IMR-90 (cell line): ENCODE measurements around the gene COL13A1. TPM values are rescaled to one million over a fixed set of nuclear protein-coding genes. Genes with fewer than 3 reads are reported as not detected.

ENCODE experiments used
- ATAC-seq: fragments of 200-7000 bp; cut with Tn5 transposase; 2 replicates; pipeline ENCODE4 v1.9.1; 2020; ENCODE audit warnings: low read depth, mild to moderate bottlenecking, moderate library complexity
- BruUV-seq: library from RNA; stranded (reverse); fragments of 400-500 nt; replicated peaks from 2 replicates; lab custom pipeline; 2021; lab: Mats Ljungman, UMichigan
- CTCF ChIA-PET: fragments of 300-600 bp; formaldehyde crosslinking; extraction: SDS; loops from one replicate; lab custom pipeline; 2021; ENCODE audit warnings: antibody characterized with exemption; lab: Yijun Ruan, JAX
- POLR2A ChIA-PET: fragments of 300-600 bp; sonication (Branson Sonifier 250); formaldehyde crosslinking; loops from one replicate; lab custom pipeline; 2022; ENCODE audit warnings: antibody characterized with exemption; ENCODE audit not compliant: unreplicated experiment; lab: Charles Lee
- DNase-seq: peaks from one replicate; pipeline ENCODE4 v3.0.0; 2013
- H2AFZ ChIP-seq: replicated peaks from 2 replicates; pipeline ENCODE3; 2013; ENCODE audit warnings: low read length, mild to moderate bottlenecking; ENCODE audit not compliant: poor library complexity
- H2AK5ac ChIP-seq: 2 replicates; pipeline ENCODE4 v1.6.1; 2013; ENCODE audit warnings: low read depth, low read length, inconsistent platforms
- H2AK9ac ChIP-seq: replicated peaks from 2 replicates; pipeline ENCODE3; 2013; ENCODE audit warnings: mild to moderate bottlenecking, low read depth, low read length, moderate library complexity; ENCODE audit not compliant: poor library complexity
- H2BK120ac ChIP-seq: 2 replicates; pipeline ENCODE4 v1.6.1; 2013; ENCODE audit warnings: low read depth, low read length, inconsistent platforms
- H2BK15ac ChIP-seq: 3 replicates; pipeline ENCODE4 v1.6.1; 2013; ENCODE audit warnings: low read depth, low read length, inconsistent platforms
- H2BK20ac ChIP-seq: 2 replicates; pipeline ENCODE4 v1.6.1; 2013; ENCODE audit warnings: low read depth, mild to moderate bottlenecking, inconsistent platforms, low read length, moderate library complexity
- H2BK5ac ChIP-seq: 2 replicates; pipeline ENCODE4 v1.6.1; 2013; ENCODE audit warnings: mild to moderate bottlenecking, low read depth, low read length, inconsistent platforms; ENCODE audit not compliant: poor library complexity, severe bottlenecking
- H3K14ac ChIP-seq: replicated peaks from 2 replicates; pipeline ENCODE4 v1.6.1; 2013; ENCODE audit warnings: low read depth, low read length, inconsistent platforms
- H3K18ac ChIP-seq: 2 replicates; pipeline ENCODE4 v1.6.1; 2013; ENCODE audit warnings: low read depth, low read length, control low read depth
- H3K23ac ChIP-seq: 2 replicates; pipeline ENCODE4 v1.6.1; 2013; ENCODE audit warnings: low read depth, low read length, inconsistent platforms
- H3K27ac ChIP-seq: 2 replicates; pipeline ENCODE4 v1.5.1; 2013; ENCODE audit warnings: mild to moderate bottlenecking, control low read depth, low read length; ENCODE audit not compliant: insufficient read depth
- H3K27me3 ChIP-seq: 2 replicates; pipeline ENCODE4 v1.6.1; 2013; ENCODE audit warnings: low read length; ENCODE audit not compliant: control insufficient read depth, insufficient read depth
- H3K36me3 ChIP-seq: 2 replicates; pipeline ENCODE4 v1.6.1; 2013; ENCODE audit warnings: low read length, mixed read lengths; ENCODE audit not compliant: control insufficient read depth, insufficient read depth
- H3K4ac ChIP-seq: 2 replicates; pipeline ENCODE4 v1.6.1; 2013; ENCODE audit warnings: low read depth, low read length, inconsistent platforms
- H3K4me1 ChIP-seq: 2 replicates; pipeline ENCODE4 v1.6.1; 2013; ENCODE audit warnings: low read length, mixed read lengths; ENCODE audit not compliant: control insufficient read depth, insufficient read depth
- H3K4me2 ChIP-seq: 2 replicates; pipeline ENCODE4 v1.6.1; 2013; ENCODE audit warnings: low read depth, mild to moderate bottlenecking, control low read depth, low read length, moderate library complexity
- H3K4me3 ChIP-seq: 2 replicates; pipeline ENCODE4 v1.5.1; 2013; ENCODE audit warnings: low read depth, mild to moderate bottlenecking, control low read depth, low read length, moderate library complexity; ENCODE audit not compliant: insufficient read depth
- H3K56ac ChIP-seq: 2 replicates; pipeline ENCODE4 v1.6.1; 2013; ENCODE audit warnings: low read length, inconsistent platforms; ENCODE audit not compliant: insufficient read depth; ENCODE audit errors: extremely low read depth
- H3K79me1 ChIP-seq, 2 experiments: 2 replicates each; pipeline ENCODE4 v1.6.1; 2013; ENCODE audit warnings: low read length in 2 of 2, inconsistent platforms in 1 of 2, low read depth in 1 of 2
- H3K9ac ChIP-seq: 2 replicates; pipeline ENCODE4 v1.6.1; 2013; ENCODE audit warnings: low read depth, low read length, control low read depth
- H3K9me1 ChIP-seq: 2 replicates; pipeline ENCODE4 v1.6.1; 2013; ENCODE audit warnings: low read length, inconsistent platforms; ENCODE audit not compliant: insufficient read depth
- H3K9me3 ChIP-seq: 2 replicates; pipeline ENCODE4 v1.6.1; 2013; ENCODE audit warnings: low read length; ENCODE audit not compliant: control insufficient read depth, insufficient read depth
- H4K20me1 ChIP-seq: 2 replicates; pipeline ENCODE4 v1.6.1; 2013; ENCODE audit warnings: low read length, inconsistent platforms; ENCODE audit not compliant: insufficient read depth
- H4K5ac ChIP-seq: 2 replicates; pipeline ENCODE4 v1.6.1; 2013; ENCODE audit warnings: mild to moderate bottlenecking, low read depth, low read length, control low read depth
- H4K8ac ChIP-seq, 2 experiments: 2 replicates each; pipeline ENCODE4 v1.6.1; 2013; ENCODE audit warnings: low read depth in 2 of 2, low read length in 2 of 2, control low read depth in 1 of 2, inconsistent platforms in 1 of 2
- H4K91ac ChIP-seq: 2 replicates; pipeline ENCODE4 v1.6.1; 2013; ENCODE audit warnings: low read depth, low read length, inconsistent platforms; ENCODE audit not compliant: insufficient read depth
- BHLHE40 ChIP-seq: fragments of 150-350 bp; IDR thresholded peaks from 2 replicates; pipeline ENCODE4 v1.6.1; 2016; ENCODE audit warnings: mild to moderate bottlenecking, low read depth, low read length
- CEBPB ChIP-seq: IDR thresholded peaks from 2 replicates; pipeline ENCODE4 v1.6.1; 2012; ENCODE audit warnings: low read depth, low read length, improper control_type of control experiment
- CHD1 ChIP-seq: IDR thresholded peaks from 2 replicates; pipeline ENCODE4 v1.6.1; 2012; ENCODE audit warnings: low read depth, low read length, improper control_type of control experiment
- FOS ChIP-seq: fragments of 150-350 bp; IDR thresholded peaks from 2 replicates; pipeline ENCODE4 v1.6.1; 2016; ENCODE audit warnings: low read depth, low read length
- MAFK ChIP-seq: IDR thresholded peaks from 2 replicates; pipeline ENCODE4 v1.6.1; 2012; ENCODE audit warnings: low read depth, low read length, improper control_type of control experiment
- MAZ ChIP-seq: IDR thresholded peaks from 2 replicates; pipeline ENCODE4 v1.6.1; 2012; ENCODE audit warnings: low read depth, mild to moderate bottlenecking, low read length, improper control_type of control experiment, moderate library complexity, borderline replicate concordance
- MXI1 ChIP-seq: IDR thresholded peaks from 2 replicates; pipeline ENCODE4 v1.6.1; 2012; ENCODE audit warnings: low read depth, mild to moderate bottlenecking, low read length, moderate library complexity, borderline replicate concordance
- NFE2L2 ChIP-seq: fragments of 150-350 bp; IDR thresholded peaks from 2 replicates; pipeline ENCODE4 v1.6.1; 2016; ENCODE audit warnings: low read depth, mild to moderate bottlenecking, low read length
- POLR2A ChIP-seq: IDR thresholded peaks from 2 replicates; pipeline ENCODE4 v1.6.1; 2012; ENCODE audit warnings: mild to moderate bottlenecking, low read depth, low read length
- RAD21 ChIP-seq: IDR thresholded peaks from 2 replicates; pipeline ENCODE4 v1.6.1; 2012; ENCODE audit warnings: low read length, improper control_type of control experiment
- RCOR1 ChIP-seq: IDR thresholded peaks from 2 replicates; pipeline ENCODE4 v1.6.1; 2012; ENCODE audit warnings: mild to moderate bottlenecking, low read length, improper control_type of control experiment; ENCODE audit not compliant: insufficient replicate concordance
- RFX5 ChIP-seq: IDR thresholded peaks from 2 replicates; pipeline ENCODE4 v1.8.0; 2012; ENCODE audit warnings: low read depth, mild to moderate bottlenecking, low read length, moderate library complexity
- SMC3 ChIP-seq: fragments of 150-350 bp; IDR thresholded peaks from 2 replicates; pipeline ENCODE4 v1.6.1; 2016; ENCODE audit warnings: low read depth, mild to moderate bottlenecking, antibody characterized with exemption, low read length, moderate library complexity
- USF2 ChIP-seq: fragments of 150-350 bp; IDR thresholded peaks from 2 replicates; pipeline ENCODE4 v1.6.1; 2017; ENCODE audit warnings: mild to moderate bottlenecking, antibody characterized with exemption, low read length, low read depth
- WGBS, 2 experiments: methylation state at CpG; one replicate each; pipeline versions ENCODE4 v1.1.5 to v1.1.7; 2013; ENCODE audit warnings: missing lambda C conversion rate in 2 of 2; ENCODE audit not compliant: insufficient read length in 1 of 2; ENCODE audit errors: extremely low coverage in 2 of 2; 5-methylcytosine and 5-hydroxymethylcytosine counted together
- dilution Hi-C: fragments of 300-500 bp; cut with HindIII; formaldehyde crosslinking; loops from one replicate; pipeline ENCODE4 v1.14.3; 2018; ENCODE audit warnings: low sequenced_read_pairs; ENCODE audit not compliant: unreplicated experiment
- in situ Hi-C: fragments of 300-500 bp; cut with MboI; formaldehyde crosslinking; loops from 3 replicates; pipeline ENCODE4 v1.14.3; 2019; ENCODE audit warnings: low sequenced_read_pairs, inconsistent platforms, mixed read lengths
- intact Hi-C: fragments of 100-400 bp; cut with micrococcal nuclease; formaldehyde crosslinking; loops from 2 replicates; pipeline ENCODE4 v1.10.0; 2022
- polyA plus RNA-seq, 3 experiments: library from polyadenylated mRNA; depleted of rRNA; stranded (reverse); fragments of >200 nt; gene quantifications; 2 replicates each; pipeline ENCODE4 v1.2.3, GENCODE V29; 2012; ENCODE audit warnings: low replicate concordance in 1 of 3
- total RNA-seq: library from RNA; depleted of rRNA; stranded (reverse); fragments of >200 nt; gene quantifications from 2 replicates; pipeline ENCODE4 v1.2.3, GENCODE V29; 2012
- TF ChIP-seq, protein P1 (sequence below): fragments of 150-350 bp; IDR thresholded peaks from 2 replicates; pipeline ENCODE4 v1.6.1; 2016; ENCODE audit warnings: low read depth, mild to moderate bottlenecking, low read length, moderate library complexity, borderline replicate concordance
- TF ChIP-seq, protein P2 (sequence below): conservative IDR thresholded peaks from 2 replicates; pipeline ENCODE4 v1.5.1; 2012; ENCODE audit warnings: mild to moderate bottlenecking, low read depth, low read length, improper control_type of control experiment

The COL13A1 gene
- total and polyA plus RNA-seq, 2 of the 4 experiments (the other 2 are of a cell fraction), result 12.2 to 31.3 TPM

DNA sequence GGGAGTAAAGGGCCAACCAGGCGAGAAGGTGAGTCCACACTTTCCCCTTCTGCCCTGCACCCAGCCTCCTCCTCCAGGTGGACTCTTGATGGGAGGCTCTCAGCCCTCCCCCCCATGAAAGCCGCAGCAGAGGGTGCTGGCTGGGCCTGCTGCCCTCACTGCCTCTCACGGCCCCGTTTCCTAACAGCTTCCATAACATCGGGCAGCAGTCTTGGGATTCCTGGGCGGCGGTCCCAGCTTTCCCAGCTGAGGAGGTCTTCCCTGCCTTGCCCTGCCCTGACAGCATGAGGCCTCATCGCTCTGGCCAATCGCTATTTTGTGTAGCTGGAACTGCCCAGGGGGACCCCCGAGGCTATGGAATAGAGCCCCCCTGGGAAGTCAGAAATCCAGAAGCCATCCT lies 76.3 kb downstream of the COL13A1 start:
- BruUV-seq, result no TSS peak
- Histone ChIP-seq H3K56ac (no peak overlapping the region), H3K27ac (no peak overlapping the region), H2BK15ac (no peak overlapping the region), H4K20me1 (no peaks in the 10 kb centered on the region), H3K27me3 (no peaks in the 10 kb centered on the region), H2BK5ac (no peak overlapping the region), H3K4me3 (no peak overlapping the region), H2AK9ac (no peak overlapping the region), H3K79me1 (peaks cover 0 to 15% of the 10 kb centered on the region in 2 experiments; a peak in 2 of 4 replicates), H2BK20ac (no peak overlapping the region), H3K4ac (no peak overlapping the region), H3K9me3 (no peaks in the 10 kb centered on the region), H2AFZ (no peak overlapping the region), H2AK5ac (no peak overlapping the region), H3K23ac (no peak overlapping the region), H3K4me2 (no peak overlapping the region), H3K4me1 (no peaks in the 10 kb centered on the region), H4K5ac (no peak overlapping the region), H3K36me3 (no peaks in the 10 kb centered on the region), H2BK120ac (no peak overlapping the region), H3K9me1 (peaks cover 15% of the 10 kb centered on the region), H3K18ac (no peak overlapping the region), H4K91ac (no peak overlapping the region), H4K8ac (no peak overlapping the region), H3K14ac (no peak overlapping the region), H3K9ac (no peak overlapping the region)
- DNase-seq (no peak), ATAC-seq (no peak)
- POLR2A ChIA-PET, result no interaction called here
- CTCF ChIA-PET, result no interaction called here
- in situ Hi-C loops (no loop called here), intact Hi-C loops (no loop called here), dilution Hi-C loops (no loop called here)
- 48% methylated on average over 6 of the region's 10 CpGs; no CpG with 5 or more reads in 1 of the 2 experiments for WGBS, 2 experiments
- TF ChIP-seq FOS (no peak), RAD21 (no peak), NFE2L2 (no peak), BHLHE40 (no peak), SMC3 (no peak), POLR2A (no peak), MAZ (no peak), CEBPB (no peak), USF2 (no peak), MAFK (no peak), CHD1 (no peak), MXI1 (no peak), RCOR1 (no peak), RFX5 (no peak)
- TF ChIP-seq, protein P1, sequence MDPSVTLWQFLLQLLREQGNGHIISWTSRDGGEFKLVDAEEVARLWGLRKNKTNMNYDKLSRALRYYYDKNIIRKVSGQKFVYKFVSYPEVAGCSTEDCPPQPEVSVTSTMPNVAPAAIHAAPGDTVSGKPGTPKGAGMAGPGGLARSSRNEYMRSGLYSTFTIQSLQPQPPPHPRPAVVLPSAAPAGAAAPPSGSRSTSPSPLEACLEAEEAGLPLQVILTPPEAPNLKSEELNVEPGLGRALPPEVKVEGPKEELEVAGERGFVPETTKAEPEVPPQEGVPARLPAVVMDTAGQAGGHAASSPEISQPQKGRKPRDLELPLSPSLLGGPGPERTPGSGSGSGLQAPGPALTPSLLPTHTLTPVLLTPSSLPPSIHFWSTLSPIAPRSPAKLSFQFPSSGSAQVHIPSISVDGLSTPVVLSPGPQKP, result no peak
- TF ChIP-seq, protein P2, sequence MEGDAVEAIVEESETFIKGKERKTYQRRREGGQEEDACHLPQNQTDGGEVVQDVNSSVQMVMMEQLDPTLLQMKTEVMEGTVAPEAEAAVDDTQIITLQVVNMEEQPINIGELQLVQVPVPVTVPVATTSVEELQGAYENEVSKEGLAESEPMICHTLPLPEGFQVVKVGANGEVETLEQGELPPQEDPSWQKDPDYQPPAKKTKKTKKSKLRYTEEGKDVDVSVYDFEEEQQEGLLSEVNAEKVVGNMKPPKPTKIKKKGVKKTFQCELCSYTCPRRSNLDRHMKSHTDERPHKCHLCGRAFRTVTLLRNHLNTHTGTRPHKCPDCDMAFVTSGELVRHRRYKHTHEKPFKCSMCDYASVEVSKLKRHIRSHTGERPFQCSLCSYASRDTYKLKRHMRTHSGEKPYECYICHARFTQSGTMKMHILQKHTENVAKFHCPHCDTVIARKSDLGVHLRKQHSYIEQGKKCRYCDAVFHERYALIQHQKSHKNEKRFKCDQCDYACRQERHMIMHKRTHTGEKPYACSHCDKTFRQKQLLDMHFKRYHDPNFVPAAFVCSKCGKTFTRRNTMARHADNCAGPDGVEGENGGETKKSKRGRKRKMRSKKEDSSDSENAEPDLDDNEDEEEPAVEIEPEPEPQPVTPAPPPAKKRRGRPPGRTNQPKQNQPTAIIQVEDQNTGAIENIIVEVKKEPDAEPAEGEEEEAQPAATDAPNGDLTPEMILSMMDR, result no peak
